Endothelial cell of umbilical vein (primary cell): ENCODE data around the gene GSK3A. TPM values are rescaled to one million over a fixed set of nuclear protein-coding genes. Genes with fewer than 3 reads are reported as not detected.

Experiments used
- BruUV-seq: library from RNA; stranded (reverse); fragments of 400-500 nt; replicated peaks from 2 replicates; lab custom pipeline; 2021; lab: Mats Ljungman, UMichigan
- CTCF ChIA-PET: fragments of 300-600, 350-600 bp; sonication (Branson Sonifier 250); formaldehyde crosslinking; loops from one replicate; lab custom pipeline; 2021; ENCODE audit warnings: antibody characterized with exemption, inconsistent platforms; lab: Charles Lee
- POLR2A ChIA-PET: fragments of 300-600, 350-600 bp; sonication (Branson Sonifier 250); formaldehyde crosslinking; loops from one replicate; lab custom pipeline; 2021; ENCODE audit warnings: antibody characterized with exemption, inconsistent platforms; lab: Charles Lee
- DNase-seq: peaks from one replicate; pipeline ENCODE4 v3.0.0-alpha.2; 2011; ENCODE audit warnings: low read depth, low spot score
- FAIRE-seq: peaks from 2 replicates; lab custom pipeline; 2011; peaks lifted over from hg19 to GRCh38; lab: Jason Lieb, UNC
- H2AFZ ChIP-seq: 2 replicates; pipeline ENCODE4 v1.6.0; 2012; ENCODE audit warnings: low read depth, low read length, control low read depth, inconsistent platforms
- H3K27ac ChIP-seq: 2 replicates; pipeline ENCODE4 v1.5.1; 2011; ENCODE audit warnings: low read depth, mild to moderate bottlenecking, control low read depth, low read length, moderate library complexity; ENCODE audit not compliant: insufficient read depth
- H3K27me3 ChIP-seq, 2 experiments: 2 replicates each; pipeline versions ENCODE4 v1.6.0 to v1.6.1; 2011; ENCODE audit warnings: low read length in 2 of 2, mixed read lengths in 1 of 2; ENCODE audit not compliant: control insufficient read depth in 2 of 2, insufficient read depth in 2 of 2
- H3K36me3 ChIP-seq, 2 experiments: 2 replicates in 1 of 2; 3 replicates in 1 of 2; pipeline ENCODE4 v1.5.1; 2011; ENCODE audit warnings: low read length in 2 of 2, mild to moderate bottlenecking in 1 of 2, moderate library complexity in 1 of 2; ENCODE audit not compliant: control insufficient read depth in 2 of 2, insufficient read depth in 2 of 2; ENCODE audit errors: extremely low read depth in 1 of 2
- H3K4me1 ChIP-seq: 3 replicates; pipeline ENCODE4 v1.5.1; 2011; ENCODE audit warnings: mild to moderate bottlenecking, low read length; ENCODE audit not compliant: control insufficient read depth, insufficient read depth; ENCODE audit errors: extremely low read depth
- H3K4me2 ChIP-seq: 2 replicates; pipeline ENCODE4 v1.6.1; 2011; ENCODE audit warnings: low read length, control low read depth, mixed read lengths; ENCODE audit not compliant: insufficient read depth
- H3K4me3 ChIP-seq, 3 experiments: fragments of 200-600 bp in 1 of 3; sonication (generic), shearing (Covaris generic) in 1 of 3; replicated peaks in 1 of 3; 2 replicates each; pipeline ENCODE4 v1.5.1; 2011 to 2016; ENCODE audit warnings: control low read depth in 3 of 3, low read length in 3 of 3, mild to moderate bottlenecking in 2 of 3, inconsistent platforms in 1 of 3, low read depth in 1 of 3, moderate library complexity in 1 of 3; ENCODE audit not compliant: insufficient read depth in 1 of 3
- H3K79me2 ChIP-seq: 2 replicates; pipeline ENCODE4 v1.6.0; 2012; ENCODE audit warnings: low read length, inconsistent platforms; ENCODE audit not compliant: control insufficient read depth, insufficient read depth
- H3K9ac ChIP-seq: replicated peaks from 2 replicates; pipeline ENCODE3; 2011; ENCODE audit warnings: low read length, control low read depth; ENCODE audit not compliant: insufficient read depth; ENCODE audit errors: extremely low read depth
- H3K9me1 ChIP-seq: replicated peaks from 3 replicates; pipeline ENCODE4 v1.6.0; 2011; ENCODE audit warnings: mild to moderate bottlenecking, low read length; ENCODE audit not compliant: control insufficient read depth, insufficient read depth; ENCODE audit errors: extremely low read depth
- H3K9me3 ChIP-seq: replicated peaks from 2 replicates; pipeline ENCODE4 v1.5.1; 2012; ENCODE audit warnings: low read length, inconsistent platforms; ENCODE audit not compliant: control insufficient read depth, insufficient read depth
- H4K20me1 ChIP-seq: replicated peaks from 2 replicates; pipeline ENCODE3; 2011; ENCODE audit warnings: mild to moderate bottlenecking, low read length; ENCODE audit not compliant: control insufficient read depth, insufficient read depth; ENCODE audit errors: extremely low read depth
- EZH2 ChIP-seq: IDR thresholded peaks from 2 replicates; pipeline ENCODE4 v1.6.1; 2012; ENCODE audit warnings: borderline replicate concordance, low read depth, mild to moderate bottlenecking, moderate library complexity, low read length, inconsistent platforms; ENCODE audit not compliant: severe bottlenecking
- FOS ChIP-seq: IDR thresholded peaks from 2 replicates; pipeline ENCODE4 v1.6.1; 2011; ENCODE audit warnings: mild to moderate bottlenecking, low read length, moderate library complexity, borderline replicate concordance; ENCODE audit not compliant: insufficient read depth
- GATA2 ChIP-seq: IDR thresholded peaks from 2 replicates; pipeline ENCODE4 v1.7.0; 2011; ENCODE audit warnings: low read depth, mild to moderate bottlenecking, moderate library complexity, mixed read lengths, low read length; ENCODE audit not compliant: insufficient read length, insufficient read depth
- JUN ChIP-seq: IDR thresholded peaks from 2 replicates; pipeline ENCODE4 v1.6.1; 2011; ENCODE audit warnings: borderline replicate concordance, low read depth; ENCODE audit not compliant: insufficient read length, insufficient read depth
- MAX ChIP-seq: IDR thresholded peaks from 2 replicates; pipeline ENCODE4 v1.6.1; 2011; ENCODE audit not compliant: insufficient read depth, insufficient read length
- MYC ChIP-seq: IDR thresholded peaks from one replicate; pipeline ENCODE4 v1.6.1; 2011; ENCODE audit warnings: mild to moderate bottlenecking, low read depth, low read length
- POLR2A ChIP-seq: IDR thresholded peaks from 2 replicates; pipeline ENCODE4 v1.6.1; 2012; ENCODE audit warnings: low read depth, mild to moderate bottlenecking, control low read depth, low read length
- POLR2AphosphoS5 ChIP-seq: IDR thresholded peaks from 2 replicates; pipeline ENCODE4 v1.6.1; 2012; ENCODE audit warnings: low read depth, mild to moderate bottlenecking, control low read depth, low read length, moderate library complexity; ENCODE audit not compliant: insufficient read depth
- dilution Hi-C: fragments of 300-500 bp; cut with MboI; formaldehyde crosslinking; loops from one replicate; pipeline ENCODE4 v1.15.0; 2019; ENCODE audit warnings: low sequenced_read_pairs; ENCODE audit not compliant: extremely low pct_ligation_motif_present
- intact Hi-C: fragments of 100-400 bp; cut with micrococcal nuclease; formaldehyde crosslinking; loops from one replicate; pipeline ENCODE4 v1.10.0; 2022
- polyA plus RNA-seq, 4 experiments: library from polyadenylated mRNA; depleted of rRNA in 3 of 4; stranded (reverse) in 3 of 4; unstranded in 1 of 4; fragments of >200 nt; gene quantifications; 2 replicates each; pipeline versions ENCODE4 v1.2.1 to v1.2.3, GENCODE V29; 2011 to 2012; ENCODE audit warnings: missing spikeins in 1 of 4
- total RNA-seq: library from RNA; stranded (reverse); gene quantifications from 2 replicates; pipeline ENCODE4 v1.2.3, GENCODE V29; 2021
- TF ChIP-seq, protein P1 (sequence below), 2 donors: IDR thresholded peaks; 1 replicate in 1 of 2; 2 replicates in 1 of 2; pipeline ENCODE4 v1.5.1; 2011; ENCODE audit warnings: low read length in 2 of 2, mild to moderate bottlenecking in 2 of 2, moderate library complexity in 2 of 2, control low read depth in 1 of 2, inconsistent platforms in 1 of 2, low read depth in 1 of 2; ENCODE audit not compliant: insufficient read depth in 1 of 2; ENCODE audit errors: extremely low read depth in 1 of 2

GSK3A gene
- total and polyA plus RNA-seq, 2 donors (not counting 3 experiments of a cell fraction or from before 2014, with no cell fraction given): 49.5 to 73.7 TPM

DNA sequence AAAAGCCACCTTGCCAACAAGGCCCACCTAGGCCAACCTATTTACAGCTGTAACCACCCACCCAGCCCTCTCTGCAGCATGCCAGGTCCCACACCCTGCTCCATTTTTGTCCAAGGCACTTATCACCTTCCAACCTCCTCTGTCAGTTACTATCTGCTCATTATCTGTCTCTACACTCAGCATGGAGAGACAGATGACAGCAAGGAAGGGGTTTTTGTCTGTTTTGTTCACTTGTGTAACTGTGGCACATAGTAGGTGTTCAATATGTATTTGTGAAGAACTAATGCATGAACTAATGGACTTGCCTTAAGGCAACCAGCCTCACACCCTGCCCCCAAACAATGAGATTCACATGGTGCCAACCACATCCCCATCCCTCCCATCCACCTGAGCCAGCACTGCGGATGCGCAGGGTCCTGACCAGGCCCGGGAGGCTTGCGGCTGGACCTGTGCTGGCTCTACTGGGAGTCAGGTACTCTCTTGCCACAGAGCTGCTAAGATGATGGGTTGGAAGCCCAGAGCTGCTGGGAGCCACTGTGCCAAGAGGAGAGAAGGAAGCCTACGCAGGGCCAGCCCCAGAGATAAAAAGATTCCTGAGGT, 42.2 kb downstream of the GSK3A start:
- no peak overlapping the region for H3K4me3 ChIP-seq
- ChIA-PET POLR2A (no interaction called here), CTCF (interaction anchor here (1.2 kb wide), 1 partner anchor 15 kb away, joined by 3 read pairs; no protein-coding TSS in a partner anchor)
- no peaks in the 10 kb centered on the region for H3K4me1 ChIP-seq
- no peaks in the 10 kb centered on the region for H4K20me1 ChIP-seq
- no peak for FAIRE-seq
- intact Hi-C loops (no loop called here), dilution Hi-C loops (no loop called here)
- no peak overlapping the region for H3K4me2 ChIP-seq
- peaks cover 3 to 47% of the 10 kb centered on the region in 2 experiments for H3K36me3 ChIP-seq
- no peak overlapping the region for H3K27ac ChIP-seq
- BruUV-seq: no TSS peak
- no peak overlapping the region for H3K9ac ChIP-seq
- H3K79me2 ChIP-seq: no peaks in the 10 kb centered on the region
- H3K27me3 ChIP-seq: no peaks in the 10 kb centered on the region
- H2AFZ ChIP-seq: no peak overlapping the region
- no peaks in the 10 kb centered on the region for H3K9me1 ChIP-seq
- no peak for TF ChIP-seq MYC
- TF ChIP-seq GATA2: no peak
- no peak for TF ChIP-seq POLR2AphosphoS5
- no peak for TF ChIP-seq POLR2A
- TF ChIP-seq FOS: no peak
- TF ChIP-seq, protein P1, sequence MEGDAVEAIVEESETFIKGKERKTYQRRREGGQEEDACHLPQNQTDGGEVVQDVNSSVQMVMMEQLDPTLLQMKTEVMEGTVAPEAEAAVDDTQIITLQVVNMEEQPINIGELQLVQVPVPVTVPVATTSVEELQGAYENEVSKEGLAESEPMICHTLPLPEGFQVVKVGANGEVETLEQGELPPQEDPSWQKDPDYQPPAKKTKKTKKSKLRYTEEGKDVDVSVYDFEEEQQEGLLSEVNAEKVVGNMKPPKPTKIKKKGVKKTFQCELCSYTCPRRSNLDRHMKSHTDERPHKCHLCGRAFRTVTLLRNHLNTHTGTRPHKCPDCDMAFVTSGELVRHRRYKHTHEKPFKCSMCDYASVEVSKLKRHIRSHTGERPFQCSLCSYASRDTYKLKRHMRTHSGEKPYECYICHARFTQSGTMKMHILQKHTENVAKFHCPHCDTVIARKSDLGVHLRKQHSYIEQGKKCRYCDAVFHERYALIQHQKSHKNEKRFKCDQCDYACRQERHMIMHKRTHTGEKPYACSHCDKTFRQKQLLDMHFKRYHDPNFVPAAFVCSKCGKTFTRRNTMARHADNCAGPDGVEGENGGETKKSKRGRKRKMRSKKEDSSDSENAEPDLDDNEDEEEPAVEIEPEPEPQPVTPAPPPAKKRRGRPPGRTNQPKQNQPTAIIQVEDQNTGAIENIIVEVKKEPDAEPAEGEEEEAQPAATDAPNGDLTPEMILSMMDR (IDR thresholded peaks at IDR 0.05; ENCODE audit: extremely low read depth in 1 of 2, insufficient read depth in 1 of 2, low read depth in 1 of 2, low read length in 2 of 2): no peak
- TF ChIP-seq MAX: no peak
- no peak for TF ChIP-seq EZH2
- no peak for TF ChIP-seq JUN
- H3K9me3 ChIP-seq: no peaks in the 10 kb centered on the region
- no peak for DNase-seq
